K562 (cell line): ENCODE data around the gene FOXRED2. TPM values are rescaled to one million over a fixed set of nuclear protein-coding genes. Genes with fewer than 3 reads are reported as not detected.
A peak's percentile ranks its signal among the peaks of the same experiment; 100 is the strongest.

Experiments
- CHD7 ChIP-seq: fragments of 200-600 bp; sonication (generic); IDR thresholded peaks from one replicate; pipeline ENCODE4 v1.6.1; 2012; ENCODE audit warnings: mild to moderate bottlenecking, low read depth, low read length, inconsistent platforms
- KAT8 ChIP-seq: fragments of 450-650 bp; IDR thresholded peaks from 2 replicates; pipeline ENCODE4 v1.6.1; 2016; ENCODE audit warnings: low read depth, mild to moderate bottlenecking
- KLF10 ChIP-seq: fragments of 250-450 bp; sonication (Bioruptor Pico); IDR thresholded peaks from 2 replicates; pipeline ENCODE4 v1.6.1; 2021; ENCODE audit warnings: matching md5 sums
- NFRKB ChIP-seq: fragments of 450-650 bp; IDR thresholded peaks from 2 replicates; pipeline ENCODE4 v1.6.1; 2016; ENCODE audit warnings: low read depth
- RAD51 ChIP-seq: fragments of 450-650 bp; IDR thresholded peaks from 2 replicates; pipeline ENCODE4 v1.7.1; 2016; ENCODE audit warnings: low read depth, mild to moderate bottlenecking, borderline replicate concordance
- TFAM ChIP-seq: fragments of 250-450 bp; sonication (Bioruptor Pico); conservative IDR thresholded peaks from 2 replicates; pipeline ENCODE4 v1.5.0; 2021; ENCODE audit warnings: mild to moderate bottlenecking, moderate library complexity
- YY1 ChIP-seq, 3 experiments: IDR thresholded peaks; 2 replicates each; pipeline ENCODE4 v1.6.1; 2011; ENCODE audit warnings: low read length in 2 of 3, mild to moderate bottlenecking in 2 of 3, moderate library complexity in 2 of 3, borderline replicate concordance in 1 of 3, control low read depth in 1 of 3, low read depth in 1 of 3; ENCODE audit not compliant: insufficient read depth in 3 of 3, insufficient replicate concordance in 2 of 3, control insufficient read depth in 1 of 3, insufficient read length in 1 of 3; ENCODE audit errors: extremely low read depth in 1 of 3
- ZBTB11 ChIP-seq, 3 experiments: fragments of 200-800 bp in 1 of 3; fragments of 250-450 bp in 1 of 3; fragments of 450-650 bp in 1 of 3; sonication (Bioruptor Pico) in 1 of 3; sonication (Bioruptor generic) in 1 of 3; formaldehyde crosslinking in 1 of 3; IDR thresholded peaks; 2 replicates each; pipeline versions ENCODE4 v1.6.1 to v1.8.0; 2016 to 2022; ENCODE audit warnings: mild to moderate bottlenecking in 2 of 3, missing genetic modification characterization in 2 of 3, missing compliant biosample characterization in 1 of 3, moderate library complexity in 1 of 3
- ZFP30 ChIP-seq: fragments of 250-450 bp; sonication (Bioruptor Pico); IDR thresholded peaks from 2 replicates; pipeline ENCODE4 v1.8.0; 2022; ENCODE audit warnings: moderate library complexity, mild to moderate bottlenecking, inconsistent platforms, borderline replicate concordance
- ZFP36 ChIP-seq: fragments of 150-350 bp; IDR thresholded peaks from 2 replicates; pipeline ENCODE4 v1.6.1; 2018; ENCODE audit warnings: low read length, low read depth; ENCODE audit not compliant: partially characterized antibody
- polyA plus RNA-seq, 8 experiments: library from polyadenylated mRNA; depleted of rRNA in 4 of 8; stranded (reverse) in 5 of 8; unstranded in 3 of 8; fragments of >200 nt; fragmentation: Nextera tagmentation in 2 of 8; fragmentation: Illumina TruSeq in 1 of 8; extraction: Ambion mirVana in 2 of 8; extraction: Trizol in 1 of 8; gene quantifications; 2 replicates each; pipeline versions ENCODE4 v1.2.1 to v1.2.3, GENCODE V29; 2011 to 2014; ENCODE audit warnings: inconsistent platforms in 1 of 8, missing spikeins in 1 of 8
- total RNA-seq, 7 experiments: library from RNA; depleted of rRNA in 6 of 7; stranded (reverse); fragments of >200 nt in 6 of 7; fragmentation: Illumina TruSeq in 2 of 7; extraction: Trizol in 2 of 7; gene quantifications; 2 replicates each; pipeline versions ENCODE4 v1.2.1 to v1.2.3, GENCODE V29; 2011 to 2021; ENCODE audit warnings: low replicate concordance in 1 of 7

Gene FOXRED2
- total and polyA plus RNA-seq, 9 of the 15 experiments (the other 6 are each of a cell fraction or from before 2014, with no cell fraction given) = 2.8 to 48.4 (median 7.8) TPM

GRCh38 chr22:36528795-36529751 lies 22.2 kb upstream of the FOXRED2 start, which contains the start of gene EIF3D (continued):
- no peak for TF ChIP-seq ZFP30 (CRISPR knock-in tag)
- no peak for TF ChIP-seq KLF10 (CRISPR knock-in tag)
- TF ChIP-seq ZBTB11 (CRISPR knock-in tag; IDR thresholded peaks at IDR 0.05) = peak; percentile 46 to 97 (median 82); a peak in 5 of 6 replicates
- no peak for TF ChIP-seq RAD51
- no peak for TF ChIP-seq ZFP36
- peak in 2 of 3 experiments; percentile 52 to 70 for TF ChIP-seq YY1 (IDR thresholded peaks at IDR 0.05; ENCODE audit: borderline replicate concordance in 1 of 3, control insufficient read depth in 1 of 3, extremely low read depth in 1 of 3, insufficient read depth in 3 of 3, insufficient read length in 1 of 3, insufficient replicate concordance in 2 of 3, low read depth in 1 of 3, low read length in 2 of 3)
- TF ChIP-seq CHD7 = no peak
- TF ChIP-seq NFRKB = peak; percentile 35; the same call in 1 of the 2 replicates
- no peak for TF ChIP-seq KAT8
- no peak for TF ChIP-seq TFAM (CRISPR knock-in tag)
